COLO668 (cell line): ENCODE data around the gene HSD17B7.
A peak's percentile ranks its signal among the peaks of the same experiment; 100 is the strongest.
"Not testable (repeated sequence)": the region's sequence is repeated elsewhere in the genome, so short reads cannot be mapped to it uniquely, and the experiment has no call there.

Source experiments
- DNase-seq: peaks from one replicate; lab custom pipeline; 2025; ENCODE audit not compliant: unreplicated experiment; lab: John Stamatoyannopoulos, UW

Gene HSD17B7, protein sequence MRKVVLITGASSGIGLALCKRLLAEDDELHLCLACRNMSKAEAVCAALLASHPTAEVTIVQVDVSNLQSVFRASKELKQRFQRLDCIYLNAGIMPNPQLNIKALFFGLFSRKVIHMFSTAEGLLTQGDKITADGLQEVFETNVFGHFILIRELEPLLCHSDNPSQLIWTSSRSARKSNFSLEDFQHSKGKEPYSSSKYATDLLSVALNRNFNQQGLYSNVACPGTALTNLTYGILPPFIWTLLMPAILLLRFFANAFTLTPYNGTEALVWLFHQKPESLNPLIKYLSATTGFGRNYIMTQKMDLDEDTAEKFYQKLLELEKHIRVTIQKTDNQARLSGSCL

DNA sequence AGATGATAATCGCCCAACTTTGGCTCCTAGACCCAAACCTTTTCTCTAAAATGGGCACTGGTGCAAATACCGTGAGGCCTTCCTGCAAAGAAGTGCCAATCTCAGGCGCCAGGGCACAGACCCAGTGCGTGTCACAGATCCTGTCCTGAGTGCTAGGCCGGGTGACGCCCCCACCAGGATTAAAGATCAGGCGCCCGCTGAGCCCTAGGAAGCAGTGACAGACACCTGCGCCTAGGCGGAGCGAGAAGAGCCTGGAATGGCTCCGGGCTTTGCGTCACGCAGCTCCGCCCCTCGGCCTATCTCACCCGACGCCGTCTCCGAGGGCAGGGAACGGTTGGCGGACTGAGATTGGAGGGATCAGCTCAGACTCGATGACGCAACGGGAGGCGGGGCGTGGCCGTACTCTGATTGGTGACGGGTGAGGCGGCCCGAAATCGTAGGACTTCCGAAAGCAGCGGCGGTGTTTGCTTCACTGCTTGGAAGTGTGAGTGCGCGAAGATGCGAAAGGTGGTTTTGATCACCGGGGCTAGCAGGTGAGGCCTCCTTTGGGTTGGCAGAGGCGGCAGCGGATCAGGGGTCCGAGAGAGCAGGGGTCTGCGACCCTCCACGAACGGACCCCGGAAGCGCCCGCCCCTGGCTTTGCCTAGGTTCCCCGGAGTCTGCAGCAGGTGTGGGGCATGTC lies at the start of gene HSD17B7:
Gene HSD17B7, plus strand, starts transcription at position 400 of the 682 bp plus-strand sequence. Its CDS starts 99 bp downstream, at position 499.
- DNase-seq = peak; percentile 91

GRCh38 chr1:162740755-162741154 lies 49.7 kb upstream of the HSD17B7 start:
- DNase-seq = no peak

GRCh38 chr1:162741574-162741973 lies 48.9 kb upstream of the HSD17B7 start:
- DNase-seq = no peak

DNA sequence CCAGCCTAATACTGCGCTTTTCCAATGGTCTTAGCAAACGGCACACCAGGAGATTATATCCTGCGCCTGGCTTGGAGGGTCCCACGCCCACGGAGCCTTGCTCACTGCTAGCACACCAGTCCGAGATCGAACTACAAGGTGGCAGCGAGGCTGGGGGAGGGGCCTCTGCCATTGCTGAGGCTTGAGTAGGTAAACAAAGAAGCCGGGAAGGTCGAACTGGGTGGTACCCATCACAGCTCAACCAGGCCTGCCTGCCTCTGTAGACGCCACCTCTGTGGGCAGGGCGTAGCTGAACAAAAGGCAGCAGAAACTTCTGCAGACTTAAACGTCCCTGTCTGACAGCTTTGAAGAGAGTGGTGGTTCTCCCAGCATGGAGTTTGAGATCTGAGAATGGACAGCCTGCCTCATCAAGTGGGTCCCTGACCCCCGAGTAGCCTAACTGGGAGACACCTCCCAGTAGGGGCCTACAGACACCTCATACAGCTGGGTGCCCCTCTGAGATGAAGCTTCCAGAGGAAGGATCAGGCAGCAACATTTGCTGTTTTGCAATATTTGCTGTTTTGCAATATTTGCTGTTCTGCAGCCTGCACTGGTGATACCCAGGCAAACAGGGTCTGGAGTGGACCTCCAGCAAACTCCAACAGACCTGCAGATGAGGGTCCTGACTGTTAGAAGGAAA lies 44.1 kb upstream of the HSD17B7 start:
- not testable (repeated sequence) for DNase-seq

GRCh38 chr1:162753001-162753658 lies 37.4 kb upstream of the HSD17B7 start:
- no peak for DNase-seq

GRCh38 chr1:162753998-162754585 lies 36.4 kb upstream of the HSD17B7 start:
- no peak for DNase-seq

GRCh38 chr1:162755306-162755705 lies 35.2 kb upstream of the HSD17B7 start:
- DNase-seq = no peak

- no peak for DNase-seq
Observed at GRCh38 chr1:162756523-162756922, 34.0 kb upstream of the HSD17B7 start.

DNA sequence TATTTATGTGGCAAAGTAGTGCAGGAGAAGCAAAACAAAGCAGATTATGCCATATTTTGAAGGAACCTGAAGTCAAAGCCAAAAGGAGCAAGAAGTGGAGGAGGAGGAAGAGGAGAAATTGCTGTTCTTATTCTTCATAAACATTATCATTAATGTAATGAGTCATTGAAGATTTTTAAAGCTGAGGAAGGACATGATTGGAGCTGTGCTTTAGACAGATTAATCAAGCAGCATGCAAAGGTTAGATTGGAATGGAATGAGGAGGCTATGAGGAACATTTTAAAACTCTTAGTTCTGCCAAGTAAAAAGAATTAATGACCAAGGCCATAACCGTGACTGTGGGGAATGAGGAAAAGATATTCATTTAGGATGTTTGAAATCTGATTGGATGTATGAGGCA lies 33.0 kb upstream of the HSD17B7 start:
- no peak for DNase-seq

DNA sequence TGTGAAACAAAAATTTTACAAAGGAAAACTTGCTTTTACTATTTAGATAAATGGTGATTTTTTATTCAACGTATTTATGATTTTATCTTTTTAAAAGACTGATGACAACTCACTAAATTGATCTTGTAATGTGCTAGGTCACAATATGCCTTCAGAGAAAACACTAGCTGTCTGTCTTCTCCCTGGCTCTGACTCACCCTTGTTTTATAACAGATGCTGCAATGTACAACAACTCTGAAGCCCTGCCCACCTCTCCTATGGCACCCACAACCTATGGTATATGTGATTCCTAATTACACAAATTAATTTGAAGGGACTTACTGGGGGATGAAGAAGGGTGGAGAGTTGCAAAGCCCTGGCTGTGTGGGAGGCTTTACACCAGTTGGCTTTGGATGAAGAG lies 24.7 kb upstream of the HSD17B7 start:
- DNase-seq = no peak

DNA sequence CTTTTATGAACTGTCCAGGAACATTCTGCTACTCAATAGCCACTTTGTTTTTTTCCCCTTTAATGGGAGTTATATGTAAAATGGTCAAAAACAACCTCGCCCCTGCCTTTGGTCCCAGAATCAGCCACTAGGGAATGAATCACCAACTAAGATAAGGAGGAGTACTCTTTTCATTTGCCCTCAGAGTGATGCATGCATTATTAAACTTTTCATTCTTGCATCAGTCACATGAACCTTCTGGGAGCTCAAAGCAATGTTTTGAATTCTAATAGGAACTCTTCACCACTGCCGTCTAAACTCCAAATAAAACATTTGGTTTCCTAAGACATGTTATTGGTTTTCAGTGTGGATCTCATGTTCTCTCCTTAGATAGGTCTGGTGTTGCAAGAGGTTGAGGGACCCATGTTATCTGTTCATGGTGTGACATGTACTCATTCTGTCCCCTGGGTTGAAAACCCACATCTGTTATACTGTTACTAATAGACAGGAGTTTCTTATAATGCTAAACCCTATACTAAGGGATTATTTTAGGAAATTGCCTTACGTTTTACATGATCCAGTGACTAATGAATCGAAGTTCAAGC lies 17.8 kb upstream of the HSD17B7 start:
- no peak for DNase-seq

- DNase-seq = no peak
Observed at GRCh38 chr1:162774007-162774406, 16.5 kb upstream of the HSD17B7 start.

GRCh38 chr1:162779043-162779442 lies 11.5 kb upstream of the HSD17B7 start:
- no peak for DNase-seq

GRCh38 chr1:162782671-162783070 lies 7.8 kb upstream of the HSD17B7 start:
- no peak for DNase-seq

GRCh38 chr1:162784926-162785325 lies 5.6 kb upstream of the HSD17B7 start:
- DNase-seq = not testable (repeated sequence)

GRCh38 chr1:162788783-162789182 lies 1.7 kb upstream of the HSD17B7 start:
- peak; percentile 77 for DNase-seq

DNA sequence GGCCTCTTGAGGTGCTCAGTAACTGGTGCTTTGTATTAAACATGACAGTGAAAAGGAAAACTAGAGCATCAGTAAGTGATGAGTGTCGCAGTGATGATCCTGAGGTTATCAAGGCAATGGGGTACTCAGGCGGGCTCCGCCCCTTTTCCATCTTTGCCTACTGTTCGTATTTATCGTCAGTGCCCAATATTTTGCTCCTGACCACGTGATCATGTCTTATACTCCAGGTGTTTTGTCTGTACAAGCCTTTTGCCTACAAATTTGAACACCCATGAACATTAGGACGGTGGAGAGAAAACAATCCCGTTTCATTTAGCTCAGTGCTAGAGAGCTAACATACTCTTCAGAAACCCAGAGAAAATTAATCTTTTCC lies 469 bp downstream of the HSD17B7 start:
- not testable (repeated sequence) for DNase-seq

GRCh38 chr1:162794284-162794683 lies 3.8 kb downstream of the HSD17B7 start:
- DNase-seq = not testable (repeated sequence)

GRCh38 chr1:162796617-162797279 lies 6.2 kb downstream of the HSD17B7 start:
- DNase-seq = not testable (repeated sequence)
